Measurements from ENCODE around the gene TMEM26. TPM values are rescaled to one million over a fixed set of nuclear protein-coding genes. Genes with fewer than 3 reads are reported as not detected.

TMEM26 gene
- total and polyA plus RNA-seq, 9 of the 15 experiments (the other 6 are each of a cell fraction or from before 2014, with no cell fraction given): not detected

GRCh38 chr10:61410353-61411070 is 42.7 kb downstream of the TMEM26 start (continued):
- no peak for TF ChIP-seq AFF4 (CRISPR knock-in tag; IDR thresholded peaks at IDR 0.05)
- TF ChIP-seq SAFB (IDR thresholded peaks at IDR 0.05; ENCODE audit: borderline replicate concordance, low read depth, low read length): no peak
- TF ChIP-seq CREM (IDR thresholded peaks at IDR 0.05; ENCODE audit: low read depth): peak; percentile 87
- TF ChIP-seq FOXM1 (IDR thresholded peaks at IDR 0.05; ENCODE audit: low read depth): peak; percentile 63; the same call in 1 of the 2 replicates
- TF ChIP-seq FOXM1 (CRISPR knock-in tag; IDR thresholded peaks at IDR 0.05; ENCODE audit: low read depth): no peak
- peak in 1 of 2 experiments; percentile 85; a peak in 2 of 3 replicates for TF ChIP-seq CBX3 (IDR thresholded peaks at IDR 0.05; ENCODE audit: borderline replicate concordance in 1 of 2, low read length in 2 of 2)
- peak; percentile 67; the same call in 1 of the 2 replicates for TF ChIP-seq DIDO1 (tag; IDR thresholded peaks at IDR 0.05; ENCODE audit: low read depth)
- peak; percentile 37 for TF ChIP-seq PHF20 (IDR thresholded peaks at IDR 0.05; ENCODE audit: partially characterized antibody)
- 0 out of 2 replicates have a peak, but pooled peaks have one; percentile 22 for TF ChIP-seq BACH1 (tag; IDR thresholded peaks at IDR 0.05)
- TF ChIP-seq GATAD2B (IDR thresholded peaks at IDR 0.05; ENCODE audit: borderline replicate concordance): no peak
- peak; percentile 40; the same call in 1 of the 2 replicates for TF ChIP-seq L3MBTL2 (IDR thresholded peaks at IDR 0.05)
- TF ChIP-seq MTA1 (IDR thresholded peaks at IDR 0.05; ENCODE audit: borderline replicate concordance): 0 out of 2 replicates have a peak, but pooled peaks have one; percentile 19
- TF ChIP-seq MYBL2 (IDR thresholded peaks at IDR 0.05; ENCODE audit: low read depth): peak; percentile 83
- TF ChIP-seq MYBL2 (CRISPR knock-in tag; IDR thresholded peaks at IDR 0.05; ENCODE audit: borderline replicate concordance): no peak; the same call in 1 of the 2 replicates
